ENCODE results near the gene KRTAP4-5. TPM values are rescaled to one million over a fixed set of nuclear protein-coding genes. Genes with fewer than 3 reads are reported as not detected.
"Not testable (repeated sequence)": the region's sequence is repeated elsewhere in the genome, so short reads cannot be mapped to it uniquely, and the experiment has no call there.

Gene KRTAP4-5
- total RNA-seq, 1 donor from 2014 or later, result not detected

DNA sequence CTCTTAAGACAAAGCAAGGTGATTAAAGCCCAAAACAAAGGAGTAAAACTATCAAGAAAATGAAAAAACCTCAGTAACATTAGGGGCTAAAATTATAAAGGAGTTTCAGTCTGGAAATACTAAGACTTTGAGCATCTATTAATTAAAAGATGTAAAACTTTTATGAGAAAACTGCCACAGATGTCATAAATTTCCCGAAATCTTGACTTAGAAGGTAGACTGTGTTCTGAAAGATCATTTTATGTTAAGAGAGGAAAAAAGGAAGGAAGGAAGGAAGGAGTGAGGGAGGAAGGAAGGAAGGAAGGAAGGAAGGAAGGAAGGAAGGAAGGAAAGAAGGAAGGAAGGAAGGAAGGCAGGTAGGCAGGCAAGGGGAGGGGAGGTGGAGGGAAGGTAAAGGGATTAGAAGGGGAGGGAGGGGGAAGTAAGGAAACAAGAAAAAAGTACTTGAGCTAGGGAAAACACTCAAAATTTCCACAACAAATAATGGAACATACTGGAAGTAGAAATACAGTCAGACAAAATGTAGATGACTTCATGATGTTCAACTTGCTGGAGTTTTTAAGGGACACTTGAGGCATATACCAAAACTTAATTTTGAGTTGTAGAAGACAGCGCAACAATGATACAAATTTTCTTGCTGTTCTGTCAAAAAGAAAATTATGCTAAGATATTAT, 2.0 kb downstream of the KRTAP4-5 start:
- no peak for DNase-seq

DNA sequence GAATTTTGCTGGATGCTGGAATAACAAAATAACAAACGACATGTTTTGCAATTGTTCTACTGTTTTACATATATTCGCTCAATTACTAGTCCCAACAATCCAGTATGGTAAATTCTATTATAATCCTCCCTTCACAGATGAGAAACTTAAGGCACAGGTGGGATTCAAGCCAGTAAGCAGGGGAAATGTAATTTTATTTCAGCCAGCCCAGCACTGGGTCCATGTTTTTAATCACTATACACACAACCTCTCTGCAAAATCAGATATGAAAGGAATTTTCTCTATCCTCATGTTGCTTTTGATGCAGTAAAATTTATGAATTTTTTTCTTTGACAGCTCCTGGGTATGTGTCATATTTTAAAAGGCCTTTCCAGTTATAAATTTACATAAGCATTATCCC, 4.4 kb downstream of the KRTAP4-5 start:
- DNase-seq, result no peak

DNA sequence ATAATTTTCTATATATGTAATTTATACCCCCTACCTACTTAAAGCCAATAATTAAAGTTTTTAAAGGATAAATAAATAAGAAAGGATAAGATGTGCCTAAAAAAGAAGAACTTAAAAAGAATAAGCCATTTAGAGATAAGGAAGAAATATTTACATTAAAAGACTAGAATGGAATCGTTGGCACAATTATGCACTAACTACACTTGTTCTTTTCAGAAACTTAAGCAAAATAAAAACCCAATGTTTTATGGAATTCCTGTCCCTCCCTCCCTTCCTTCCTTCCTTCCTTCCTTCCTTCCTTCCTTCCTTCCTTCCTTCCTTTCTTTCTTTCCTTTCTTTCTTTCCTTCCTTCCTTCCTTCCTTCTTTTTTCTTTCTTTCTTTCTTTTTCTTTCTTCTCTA, 4.8 kb downstream of the KRTAP4-5 start:
- no peak for DNase-seq

DNA sequence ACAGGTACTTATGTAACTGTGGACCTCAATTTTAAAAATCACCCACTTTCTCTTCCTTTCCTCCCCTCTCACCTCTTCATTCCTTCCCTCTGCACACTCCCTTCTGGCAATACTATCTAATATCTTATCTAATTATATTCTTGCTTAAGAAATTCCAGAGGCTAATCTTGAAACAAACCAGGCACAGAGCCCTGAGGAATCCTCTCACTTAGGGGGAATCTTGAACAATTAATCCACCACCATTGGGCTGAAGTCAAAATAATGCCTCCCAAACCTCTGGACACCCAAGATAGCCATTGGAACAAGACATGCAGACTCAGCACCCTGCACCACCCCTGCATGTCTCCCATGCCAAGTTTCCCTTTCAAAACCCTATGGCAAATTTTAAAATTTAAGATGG, 8.3 kb downstream of the KRTAP4-5 start:
- no peak for DNase-seq

DNA sequence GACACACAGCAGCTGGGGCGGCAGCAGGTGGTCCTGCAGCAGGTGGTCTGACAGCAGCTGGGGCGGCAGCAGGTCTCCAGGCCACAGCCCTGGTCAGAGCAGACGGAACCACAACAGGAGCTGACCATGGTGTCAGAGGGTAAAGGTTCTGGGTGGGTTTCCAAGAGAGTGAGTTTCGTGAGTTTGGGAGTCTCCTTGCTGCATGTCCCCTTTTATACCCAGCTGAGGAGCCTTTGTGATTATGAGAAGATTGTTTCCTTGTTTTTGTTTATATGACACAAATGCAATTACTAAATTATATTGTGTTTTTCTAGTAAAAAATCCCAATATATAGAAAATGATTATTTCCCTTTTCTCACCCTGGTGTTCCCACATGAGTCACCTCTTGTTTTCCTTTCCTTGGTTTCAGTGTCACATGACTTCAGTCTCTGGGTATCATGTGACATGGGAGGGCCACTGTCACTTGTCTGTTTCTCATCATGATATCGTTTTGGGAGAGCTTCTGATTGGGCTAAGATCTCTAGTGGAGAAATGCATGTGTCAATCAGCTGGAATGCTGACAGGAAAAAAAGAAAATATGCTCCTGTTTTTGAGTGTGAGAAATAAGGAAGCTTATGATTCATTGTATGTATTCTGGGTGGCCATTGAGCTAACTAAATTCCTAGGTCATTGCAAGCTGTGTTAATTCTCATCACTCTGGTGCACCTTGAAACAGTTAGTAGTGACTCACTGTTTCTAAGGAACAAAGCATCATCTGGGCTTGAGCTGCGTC, 9.1 kb downstream of the KRTAP4-5 start, which contains the start of gene KRTAP4-6:
Gene KRTAP4-6, minus strand, starts transcription at position 185 of the 772 bp plus-strand sequence. Its CDS starts 57 bp downstream, at position 128.
- no peak for DNase-seq

DNA sequence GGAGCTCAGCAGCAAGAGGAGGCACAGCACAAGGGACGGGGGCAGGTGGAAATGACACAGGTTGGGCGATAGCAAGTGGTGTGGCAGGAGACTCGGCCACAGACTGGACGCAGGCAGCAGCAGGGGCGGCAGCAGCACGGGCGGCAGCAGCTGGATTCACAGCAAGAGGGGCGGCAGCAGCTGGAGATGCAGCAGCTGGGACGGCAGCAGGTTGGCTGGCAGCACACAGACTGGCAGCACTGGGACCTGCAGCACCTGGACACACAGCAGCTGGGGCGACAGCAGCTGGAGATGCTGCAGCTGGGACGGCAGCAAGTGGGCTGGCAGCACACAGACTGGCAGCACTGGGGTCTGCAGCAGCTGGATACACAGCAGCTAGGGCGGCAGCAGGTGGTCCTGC, 9.8 kb downstream of the KRTAP4-5 start:
- not testable (repeated sequence) for DNase-seq

DNA sequence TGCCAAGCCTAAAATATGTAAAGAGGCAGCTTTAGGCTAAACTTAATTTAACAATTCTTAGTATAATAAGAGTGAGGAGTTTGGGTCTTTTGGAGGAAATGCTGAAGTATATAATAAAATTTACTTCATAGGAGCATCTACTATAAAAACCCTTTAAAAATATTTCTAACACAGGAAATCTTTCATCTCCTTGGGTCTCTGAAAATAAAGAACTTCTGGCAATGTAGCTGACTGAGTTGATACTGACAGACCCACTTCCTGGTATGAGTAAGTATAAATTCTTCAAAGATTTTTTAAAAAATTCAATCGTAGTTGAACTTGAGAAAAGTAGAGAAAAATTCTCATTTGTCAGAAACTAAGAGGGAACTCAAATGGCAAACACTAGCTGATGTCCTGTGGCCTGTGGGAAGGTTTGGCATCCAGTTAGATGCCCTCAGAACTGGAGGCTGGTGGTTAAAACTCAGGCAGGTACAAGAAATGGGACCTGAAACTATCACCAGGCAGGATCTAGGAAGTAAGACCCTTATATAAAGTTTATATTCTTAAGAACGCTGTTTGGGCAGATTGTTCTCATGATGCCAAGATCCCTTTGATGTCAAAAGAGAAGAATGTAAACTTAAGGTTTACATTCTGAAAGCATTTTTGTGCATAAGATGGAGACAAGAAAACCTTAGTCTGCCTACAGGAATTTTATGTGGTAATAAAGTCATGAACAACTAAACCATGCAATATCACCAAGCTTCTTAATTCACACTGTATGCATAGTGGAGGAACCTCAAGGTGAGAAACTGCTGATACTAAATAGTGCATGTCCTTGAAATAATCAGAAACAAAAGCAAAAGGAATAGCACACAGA, 15.5 kb downstream of the KRTAP4-5 start:
- DNase-seq, result no peak

DNA sequence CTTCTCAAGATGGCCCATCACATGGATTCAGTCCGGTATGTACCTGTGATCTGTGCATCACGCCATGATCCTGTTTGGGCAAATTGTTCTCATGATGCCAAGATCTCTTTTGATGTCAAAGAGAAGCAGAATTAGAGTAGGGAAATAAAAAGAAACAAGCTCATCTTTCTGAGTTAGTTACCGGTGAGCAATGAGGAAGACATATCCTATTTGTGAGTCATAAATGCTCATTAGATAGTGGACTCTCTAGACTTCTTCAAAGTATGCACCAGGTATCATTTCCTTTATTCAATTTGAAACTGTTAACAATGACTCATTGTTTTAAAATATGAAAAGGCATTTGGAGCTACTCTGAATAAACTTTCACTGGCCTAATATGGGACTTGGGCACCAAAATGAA, 17.6 kb downstream of the KRTAP4-5 start:
- no peak for DNase-seq

DNA sequence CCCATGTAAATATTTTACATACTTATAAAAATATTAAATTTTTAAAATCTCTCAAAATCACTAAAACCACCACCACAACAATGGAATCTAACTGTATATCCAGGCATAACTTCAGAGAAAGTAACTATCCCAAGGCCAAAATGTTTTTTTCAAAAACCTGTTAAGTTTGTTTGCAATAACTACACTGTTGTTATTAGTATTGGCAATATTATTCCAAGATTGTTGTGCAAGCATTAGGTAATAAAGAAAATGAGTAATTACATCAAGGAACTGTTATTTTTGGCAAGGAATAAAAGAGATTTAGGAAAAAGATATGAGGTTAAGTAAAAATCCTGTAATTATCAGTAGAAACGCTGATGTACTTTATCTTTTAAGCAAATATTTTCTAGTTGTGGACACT, 22.3 kb downstream of the KRTAP4-5 start:
- DNase-seq, result no peak

DNA sequence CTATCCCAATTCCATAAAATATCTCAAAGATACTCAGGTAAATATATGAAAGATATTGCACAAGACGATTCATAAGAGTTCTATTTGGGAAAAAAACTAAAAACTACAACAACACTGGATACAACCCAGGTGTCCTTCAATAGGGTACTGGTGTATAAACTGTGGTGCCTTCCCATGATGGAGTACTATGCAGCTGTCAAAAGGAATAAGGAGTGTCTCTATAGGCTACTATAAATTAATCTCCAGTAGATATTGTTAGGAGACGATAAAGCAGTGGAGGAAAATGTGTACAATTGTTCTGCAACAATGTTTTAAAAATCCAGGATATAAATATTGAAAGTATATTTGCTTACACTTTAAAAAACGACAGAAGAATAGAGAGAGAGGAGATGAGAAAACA, 23.2 kb downstream of the KRTAP4-5 start:
- no peak for DNase-seq

DNA sequence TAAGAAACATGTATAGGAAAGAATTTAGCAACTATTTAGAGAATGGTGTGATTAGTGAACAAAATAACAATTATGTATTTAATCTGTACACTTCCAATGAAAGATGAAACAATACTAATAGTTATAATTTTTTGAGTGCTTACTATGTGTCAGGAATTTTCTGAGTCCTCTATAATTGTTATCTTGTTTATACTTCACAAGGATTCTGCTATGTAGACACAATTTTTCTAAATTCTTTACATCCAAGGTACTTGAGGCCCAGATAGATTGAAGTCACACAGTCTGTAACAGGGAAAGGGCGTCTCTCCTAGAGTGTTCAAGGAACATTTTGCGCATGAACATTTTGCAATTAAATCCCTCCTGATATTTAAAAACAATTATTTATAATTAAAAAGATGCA, 24.6 kb downstream of the KRTAP4-5 start:
- no peak for DNase-seq

DNA sequence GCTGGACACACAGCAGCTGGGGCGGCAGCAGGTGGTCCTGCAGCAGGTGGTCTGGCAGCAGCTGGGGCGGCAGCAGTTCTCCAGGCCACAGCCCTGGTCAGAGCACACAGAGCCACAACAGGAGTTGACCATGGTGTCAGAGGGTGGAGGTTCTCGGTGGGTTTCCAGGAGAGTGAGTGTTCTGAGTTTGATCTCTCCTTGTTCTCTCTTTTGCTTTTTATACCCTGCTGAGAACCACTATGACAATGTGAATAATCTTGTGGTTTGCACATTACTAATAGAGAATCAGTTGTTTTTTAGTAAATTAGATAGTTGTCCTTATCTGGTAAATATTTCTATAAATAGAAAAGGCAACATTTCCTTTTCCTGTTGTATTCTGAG, 25.6 kb downstream of the KRTAP4-5 start, which contains the start of gene KRTAP4-12:
Gene KRTAP4-12, minus strand, starts transcription at position 192 of the 381 bp plus-strand sequence. Its CDS starts 60 bp downstream, at position 132.
- not testable (repeated sequence) for DNase-seq

DNA sequence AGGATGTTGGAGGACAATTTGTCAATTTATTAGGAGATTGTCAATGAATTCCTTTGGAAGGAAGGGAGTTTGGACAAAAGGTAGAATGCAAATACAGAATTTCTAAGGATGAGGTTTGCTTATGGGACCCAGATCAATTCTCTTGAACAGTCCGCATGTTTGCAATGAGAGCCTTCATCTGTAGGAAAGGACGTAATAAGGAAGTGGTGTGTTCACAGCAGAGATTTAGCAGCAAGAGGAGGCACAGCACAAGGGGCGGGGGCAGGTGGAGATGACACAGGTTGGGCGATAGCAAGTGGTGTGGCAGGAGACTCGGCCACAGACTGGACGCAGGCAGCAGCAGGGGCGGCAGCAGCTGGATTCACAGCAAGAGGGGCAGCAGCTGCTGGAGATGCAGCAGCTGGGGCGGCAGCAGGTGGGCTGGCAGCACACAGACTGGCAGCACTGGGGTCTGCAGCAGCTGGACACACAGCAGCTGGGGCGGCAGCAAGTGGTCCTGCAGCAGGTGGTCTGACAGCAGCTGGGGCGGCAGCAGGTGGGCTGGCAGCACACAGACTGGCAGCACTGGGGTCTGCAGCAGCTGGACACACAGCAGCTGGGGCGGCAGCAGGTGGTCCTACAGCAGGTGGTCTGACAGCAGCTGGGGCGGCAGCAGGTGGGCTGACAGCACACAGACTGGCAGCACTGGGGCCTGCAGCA, 26.2 kb downstream of the KRTAP4-5 start:
- DNase-seq, result not testable (repeated sequence)

DNA sequence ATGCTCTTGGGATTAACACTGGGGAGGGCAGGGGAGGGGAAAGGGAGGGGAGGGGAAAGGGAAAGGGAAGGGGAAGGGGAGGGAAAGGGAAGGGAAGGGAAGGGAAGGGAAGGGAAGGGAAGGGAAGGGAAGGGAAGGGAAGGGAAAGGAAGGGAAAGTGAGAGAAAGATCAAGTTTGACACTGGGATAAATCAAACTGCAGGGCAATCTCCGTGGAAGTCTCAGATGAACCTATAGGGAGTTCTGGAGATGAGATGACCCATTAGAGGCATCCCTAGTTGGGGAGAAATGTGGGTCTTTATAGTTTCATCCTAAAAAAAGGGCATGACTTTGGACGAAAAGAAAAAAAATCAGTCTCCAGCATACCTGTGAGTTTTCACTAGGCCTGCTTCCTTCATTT, 27.9 kb downstream of the KRTAP4-5 start:
- no peak for DNase-seq

DNA sequence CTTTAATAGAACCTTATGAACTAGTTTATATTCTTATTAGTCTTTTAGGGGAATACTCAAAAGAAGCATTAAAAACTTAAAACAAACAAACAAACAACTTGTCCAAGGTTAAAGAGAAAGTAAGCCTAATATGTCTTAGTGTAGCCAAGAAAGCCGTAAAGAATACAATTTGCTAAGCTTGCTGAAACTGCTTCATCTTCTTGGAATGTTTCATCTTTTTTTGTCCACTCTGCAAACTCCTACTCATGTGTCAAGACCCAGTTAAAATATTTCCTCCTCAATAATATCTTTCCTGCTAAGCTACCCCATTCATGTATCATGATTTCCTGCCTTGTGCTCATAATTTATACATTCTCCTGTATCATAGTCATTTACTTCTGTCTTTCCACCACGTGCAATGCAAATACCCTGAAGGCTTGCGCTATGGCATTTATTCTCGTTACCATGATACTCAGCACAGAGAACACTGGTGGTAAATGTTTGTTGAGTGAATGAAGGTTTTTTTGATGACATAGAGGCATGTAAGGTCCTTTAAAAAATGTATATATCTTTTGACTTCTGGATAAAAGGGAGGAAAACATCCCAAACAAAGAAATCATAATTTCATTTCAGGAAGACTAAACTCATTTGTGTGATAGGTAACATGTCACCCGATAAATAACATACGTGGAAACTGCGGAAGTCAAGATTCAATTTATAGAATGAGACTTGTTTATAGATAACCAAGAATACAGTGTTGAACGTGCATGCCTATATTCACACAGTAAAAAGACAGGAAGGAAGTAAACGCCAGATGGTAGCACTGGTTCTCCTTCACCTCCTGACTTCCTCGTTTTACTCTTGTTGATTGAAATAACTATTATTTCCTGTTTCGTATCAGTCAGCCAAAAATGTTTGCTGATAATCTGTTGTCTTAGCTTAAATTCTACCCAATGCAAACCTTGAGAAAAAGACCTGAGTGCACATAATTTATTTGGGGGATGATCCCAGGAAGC, 29.6 kb downstream of the KRTAP4-5 start:
- not testable (repeated sequence) for DNase-seq

DNA sequence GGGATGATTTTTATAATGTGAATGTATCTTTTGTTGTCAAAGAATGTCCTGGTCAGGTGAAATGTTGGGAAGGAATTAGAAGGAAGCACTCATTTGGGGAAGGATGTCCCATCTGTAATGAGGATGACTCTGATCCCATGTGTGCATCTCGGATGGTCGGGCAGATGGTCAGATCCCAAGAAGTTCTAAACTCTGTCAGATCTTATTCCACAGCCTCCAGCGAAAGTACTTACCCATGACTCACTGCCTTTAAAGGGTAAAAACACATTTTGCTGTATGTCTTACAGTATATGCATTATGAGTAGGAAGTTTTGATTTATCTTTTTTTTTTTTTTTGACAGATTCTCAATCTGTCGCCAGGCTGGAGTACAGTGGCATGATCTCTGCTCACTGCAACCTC, 30.9 kb downstream of the KRTAP4-5 start:
- DNase-seq, result no peak

DNA sequence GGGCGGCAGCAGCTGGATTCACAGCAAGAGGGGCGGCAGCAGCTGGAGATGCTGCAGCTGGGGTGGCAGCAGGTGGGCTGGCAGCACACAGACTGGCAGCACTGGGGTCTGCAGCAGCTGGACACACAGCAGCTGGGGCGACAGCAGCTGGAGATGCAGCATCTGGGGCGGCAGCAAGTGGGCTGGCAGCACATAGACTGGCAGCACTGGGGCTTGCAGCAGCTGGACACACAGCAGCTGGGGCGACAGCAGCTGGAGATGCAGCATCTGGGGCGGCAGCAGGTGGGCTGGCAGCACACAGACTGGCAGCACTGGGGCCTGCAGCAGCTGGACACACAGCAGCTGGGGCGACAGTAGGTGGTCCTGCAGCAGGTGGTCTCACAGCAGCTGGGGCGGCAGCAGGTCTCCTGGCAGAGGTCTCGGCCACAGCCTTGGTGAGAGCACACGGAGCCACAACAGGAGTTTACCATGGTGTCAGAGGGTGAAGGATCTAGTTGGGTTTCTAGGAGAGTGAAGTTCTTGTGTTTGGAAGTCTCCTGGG, 31.7 kb downstream of the KRTAP4-5 start, which contains the start of gene KRTAP4-11:
Gene KRTAP4-11, minus strand, starts transcription at position 528 of the 541 bp plus-strand sequence. Its CDS starts 58 bp downstream, at position 470.
- DNase-seq, result not testable (repeated sequence)

DNA sequence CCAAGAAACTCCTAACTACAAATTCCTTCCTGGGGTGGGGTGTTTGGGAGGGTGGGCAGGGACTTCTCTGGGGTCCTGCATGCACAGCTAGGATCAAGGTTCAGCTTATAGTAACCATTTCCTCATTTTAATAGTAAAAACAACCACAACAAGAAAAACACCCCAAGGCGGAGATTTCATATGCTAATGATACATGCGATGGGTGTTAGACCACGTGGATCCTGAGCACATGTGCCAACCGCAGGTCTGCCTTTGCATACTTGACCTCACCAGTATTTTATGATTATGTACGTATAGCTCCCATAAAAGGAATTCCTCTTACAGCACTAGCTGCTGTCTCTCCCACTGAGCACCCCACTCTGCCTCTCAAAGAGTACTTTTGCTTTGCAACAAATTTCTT, 33.3 kb downstream of the KRTAP4-5 start:
- DNase-seq, result no peak

DNA sequence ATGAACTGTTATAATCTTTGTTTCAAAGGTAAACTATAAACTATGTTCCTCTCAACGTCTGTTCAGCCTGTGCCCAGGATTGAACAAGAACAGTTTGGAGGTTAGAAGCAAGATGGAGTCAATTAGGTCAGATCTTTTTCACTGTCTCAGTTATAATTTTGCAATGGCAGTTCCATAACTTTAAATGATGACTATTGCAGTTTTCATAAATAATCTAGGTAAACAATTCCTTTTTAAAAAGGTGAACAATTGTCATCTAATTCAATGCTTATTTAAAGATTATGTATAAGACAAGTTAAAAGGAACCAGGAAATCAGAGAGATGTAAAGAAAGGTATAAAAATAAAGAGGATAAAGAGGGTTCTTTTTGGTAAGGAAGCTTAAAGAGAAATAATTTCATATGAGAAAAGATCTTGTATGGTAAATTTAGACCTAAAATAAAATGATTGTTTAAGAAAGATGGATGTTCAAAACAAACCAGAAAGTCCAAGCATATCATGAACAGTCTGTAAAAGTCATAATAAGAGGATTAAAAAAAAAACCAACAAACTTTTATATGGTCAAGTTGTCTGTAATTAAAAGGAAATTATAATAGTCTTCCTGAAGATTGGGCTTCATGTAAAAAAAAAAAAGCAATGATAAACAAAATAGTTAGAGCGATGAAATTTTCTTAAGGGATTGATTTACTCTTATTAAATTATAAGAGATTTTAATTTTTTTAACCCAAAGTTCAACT, 38.3 kb downstream of the KRTAP4-5 start:
- DNase-seq, result no peak
